MM.1S (cell line): ENCODE measurements around the gene AP2A1.

ENCODE experiments used
- DNase-seq: peaks from one replicate; pipeline ENCODE4 v3.0.0-alpha.2; 2015
- H2AFZ ChIP-seq: fragments of 300-600 bp; sonication (generic); 2 replicates; pipeline ENCODE4 v1.6.0; 2016; ENCODE audit warnings: antibody characterized with exemption, low read length
- H3F3A ChIP-seq: fragments of 300-600 bp; sonication (generic); 2 replicates; pipeline ENCODE4 v1.6.1; 2016; ENCODE audit warnings: mild to moderate bottlenecking, antibody characterized with exemption, low read length, moderate library complexity, mixed read lengths; ENCODE audit not compliant: insufficient read depth
- H3K27ac ChIP-seq: fragments of 300-600 bp; sonication (generic); 2 replicates; pipeline ENCODE4 v1.5.1; 2016; ENCODE audit warnings: mild to moderate bottlenecking, low read length
- H3K27me3 ChIP-seq: fragments of 300-600 bp; sonication (generic); replicated peaks from 2 replicates; pipeline ENCODE4 v1.6.0; 2016; ENCODE audit warnings: low read length; ENCODE audit not compliant: insufficient read depth
- H3K36me3 ChIP-seq: fragments of 300-600 bp; sonication (generic); replicated peaks from 2 replicates; pipeline ENCODE4 v1.6.1; 2016; ENCODE audit warnings: mild to moderate bottlenecking, low read length, mixed read lengths; ENCODE audit not compliant: insufficient read depth
- H3K4me1 ChIP-seq: fragments of 300-600 bp; sonication (generic); 2 replicates; pipeline ENCODE4 v1.6.1; 2016; ENCODE audit warnings: low read length, mixed read lengths
- H3K4me2 ChIP-seq: fragments of 300-600 bp; sonication (generic); 2 replicates; pipeline ENCODE4 v1.6.0; 2016; ENCODE audit warnings: low read depth, low read length
- H3K4me3 ChIP-seq: fragments of 300-600 bp; sonication (generic); 2 replicates; pipeline ENCODE4 v1.5.1; 2016; ENCODE audit warnings: low read length, mixed read lengths
- H3K79me2 ChIP-seq: fragments of 300-600 bp; sonication (generic); 2 replicates; pipeline ENCODE4 v1.6.1; 2016; ENCODE audit warnings: mixed run types, low read length, mixed read lengths
- H3K9ac ChIP-seq: fragments of 300-600 bp; sonication (generic); 2 replicates; pipeline ENCODE4 v1.6.1; 2016; ENCODE audit warnings: low read length, mixed read lengths
- H3K9me2 ChIP-seq: fragments of 300-600 bp; sonication (generic); replicated peaks from 2 replicates; pipeline ENCODE4 v1.6.1; 2016; ENCODE audit warnings: mild to moderate bottlenecking, low read length, mixed read lengths; ENCODE audit not compliant: insufficient read depth
- H3K9me3 ChIP-seq: fragments of 300-600 bp; sonication (generic); replicated peaks from 2 replicates; pipeline ENCODE4 v1.6.1; 2016; ENCODE audit warnings: mild to moderate bottlenecking, low read length, mixed read lengths; ENCODE audit not compliant: insufficient read depth
- H4K20me1 ChIP-seq: fragments of 300-600 bp; sonication (generic); 2 replicates; pipeline ENCODE4 v1.6.1; 2016; ENCODE audit warnings: mild to moderate bottlenecking, low read length, moderate library complexity, mixed read lengths; ENCODE audit not compliant: insufficient read depth
- EZH2 ChIP-seq: fragments of 300-600 bp; sonication (generic); optimal IDR thresholded peaks from 2 replicates; pipeline ENCODE3; 2017; ENCODE audit warnings: low read depth, mild to moderate bottlenecking, antibody characterized with exemption, low read length, mixed read lengths
- EZH2phosphoT487 ChIP-seq: fragments of 300-600 bp; sonication (generic); IDR thresholded peaks from 2 replicates; pipeline ENCODE4 v1.6.1; 2018; ENCODE audit warnings: antibody characterized with exemption, low read length
- TF ChIP-seq, protein P1 (sequence below): fragments of 300-600 bp; sonication (generic); IDR thresholded peaks from 2 replicates; pipeline ENCODE4 v1.5.1; 2016; ENCODE audit warnings: antibody characterized with exemption, low read length, mixed read lengths

The AP2A1 gene

GRCh38 chr19:49837009-49837310 is 70.2 kb downstream of the AP2A1 start:
- Histone ChIP-seq H3K36me3 (no peaks in the 10 kb centered on the region), H3F3A (no peaks in the 10 kb centered on the region; the same call in 1 of the 2 replicates), H3K9me2 (no peaks in the 10 kb centered on the region), H3K4me1 (no peaks in the 10 kb centered on the region), H4K20me1 (no peaks in the 10 kb centered on the region), H3K9ac (no peak overlapping the region), H3K4me2 (no peak overlapping the region), H3K27ac (no peak overlapping the region), H2AFZ (no peak overlapping the region), H3K9me3 (no peaks in the 10 kb centered on the region), H3K4me3 (no peak overlapping the region), H3K79me2 (no peaks in the 10 kb centered on the region), H3K27me3 (no peaks in the 10 kb centered on the region)
- TF ChIP-seq EZH2phosphoT487, result no peak
- no peak for TF ChIP-seq EZH2
- TF ChIP-seq, protein P1, sequence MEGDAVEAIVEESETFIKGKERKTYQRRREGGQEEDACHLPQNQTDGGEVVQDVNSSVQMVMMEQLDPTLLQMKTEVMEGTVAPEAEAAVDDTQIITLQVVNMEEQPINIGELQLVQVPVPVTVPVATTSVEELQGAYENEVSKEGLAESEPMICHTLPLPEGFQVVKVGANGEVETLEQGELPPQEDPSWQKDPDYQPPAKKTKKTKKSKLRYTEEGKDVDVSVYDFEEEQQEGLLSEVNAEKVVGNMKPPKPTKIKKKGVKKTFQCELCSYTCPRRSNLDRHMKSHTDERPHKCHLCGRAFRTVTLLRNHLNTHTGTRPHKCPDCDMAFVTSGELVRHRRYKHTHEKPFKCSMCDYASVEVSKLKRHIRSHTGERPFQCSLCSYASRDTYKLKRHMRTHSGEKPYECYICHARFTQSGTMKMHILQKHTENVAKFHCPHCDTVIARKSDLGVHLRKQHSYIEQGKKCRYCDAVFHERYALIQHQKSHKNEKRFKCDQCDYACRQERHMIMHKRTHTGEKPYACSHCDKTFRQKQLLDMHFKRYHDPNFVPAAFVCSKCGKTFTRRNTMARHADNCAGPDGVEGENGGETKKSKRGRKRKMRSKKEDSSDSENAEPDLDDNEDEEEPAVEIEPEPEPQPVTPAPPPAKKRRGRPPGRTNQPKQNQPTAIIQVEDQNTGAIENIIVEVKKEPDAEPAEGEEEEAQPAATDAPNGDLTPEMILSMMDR, result no peak
- DNase-seq, result no peak

GRCh38 chr19:49837425-49837824 is 70.6 kb downstream of the AP2A1 start:
- Histone ChIP-seq H2AFZ (no peak overlapping the region), H3K79me2 (no peaks in the 10 kb centered on the region), H4K20me1 (no peaks in the 10 kb centered on the region), H3K27me3 (no peaks in the 10 kb centered on the region), H3K36me3 (no peaks in the 10 kb centered on the region), H3K9me2 (no peaks in the 10 kb centered on the region), H3K4me1 (no peaks in the 10 kb centered on the region), H3K27ac (no peak overlapping the region), H3K4me3 (no peak overlapping the region), H3F3A (no peaks in the 10 kb centered on the region; the same call in 1 of the 2 replicates), H3K9ac (no peak overlapping the region), H3K9me3 (no peaks in the 10 kb centered on the region), H3K4me2 (no peak overlapping the region)
- TF ChIP-seq EZH2, result no peak
- TF ChIP-seq EZH2phosphoT487, result no peak
- TF ChIP-seq, protein P1, result no peak
- no peak for DNase-seq

DNA sequence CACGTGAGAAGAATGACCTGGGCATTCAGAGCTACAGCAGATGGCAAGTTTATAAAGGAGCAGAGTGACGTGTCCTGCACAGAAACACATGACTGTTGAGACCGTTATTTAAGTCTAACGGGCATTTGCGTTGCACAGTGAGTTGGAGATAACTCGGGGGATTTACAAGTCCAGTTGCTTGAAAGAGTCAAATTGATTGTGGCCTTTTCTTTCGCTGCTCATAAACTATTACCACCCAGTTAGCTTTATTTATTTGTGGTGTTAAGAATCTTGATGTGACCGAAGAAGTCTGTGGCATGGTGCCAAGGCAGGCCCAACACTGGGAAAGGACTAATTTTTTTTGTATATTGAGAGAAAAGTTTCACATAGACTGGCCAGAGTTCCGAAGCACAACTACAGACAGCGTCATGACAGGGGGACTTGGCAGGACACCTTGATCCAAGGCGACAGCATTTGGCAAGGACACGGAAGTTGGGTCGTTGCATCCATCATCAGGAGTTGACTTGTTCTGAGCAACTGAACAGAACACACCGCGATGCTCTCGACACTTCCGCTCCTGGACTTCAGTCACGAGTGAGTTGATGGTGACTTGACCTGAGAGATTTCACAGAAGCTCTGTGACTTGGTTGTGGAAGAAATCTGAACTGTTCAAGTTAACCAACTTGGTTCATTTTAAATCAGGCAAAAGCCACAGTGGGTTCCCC is 72.2 kb downstream of the AP2A1 start:
- no peak for DNase-seq
- TF ChIP-seq EZH2phosphoT487, result no peak
- TF ChIP-seq EZH2, result no peak
- TF ChIP-seq, protein P1, result no peak
- no peaks in the 10 kb centered on the region for H3K9me3 ChIP-seq
- no peaks in the 10 kb centered on the region for H4K20me1 ChIP-seq
- H3K4me3 ChIP-seq, result no peak overlapping the region
- H3K4me2 ChIP-seq, result no peak overlapping the region
- no peaks in the 10 kb centered on the region for H3K4me1 ChIP-seq
- H3K27ac ChIP-seq, result no peak overlapping the region
- H3K79me2 ChIP-seq, result no peaks in the 10 kb centered on the region
- no peaks in the 10 kb centered on the region for H3K36me3 ChIP-seq
- no peaks in the 10 kb centered on the region; the same call in 1 of the 2 replicates for H3F3A ChIP-seq
- H3K27me3 ChIP-seq, result no peaks in the 10 kb centered on the region
- no peak overlapping the region for H3K9ac ChIP-seq
- H3K9me2 ChIP-seq, result no peaks in the 10 kb centered on the region
- no peak overlapping the region for H2AFZ ChIP-seq
